KBM-7 (cell line): ENCODE results near the gene RAE1.

Experiments used
- DNase-seq: peaks from one replicate; pipeline ENCODE4 v3.0.0-alpha.2; 2015
- in situ Hi-C: fragments of 300-500 bp; cut with MboI; formaldehyde crosslinking; loops from 2 replicates; pipeline ENCODE4 v1.14.3; 2020; ENCODE audit warnings: low sequenced_read_pairs, low pct_unique_long_range_greater_than_20kb, mixed read lengths

RAE1 gene

DNA sequence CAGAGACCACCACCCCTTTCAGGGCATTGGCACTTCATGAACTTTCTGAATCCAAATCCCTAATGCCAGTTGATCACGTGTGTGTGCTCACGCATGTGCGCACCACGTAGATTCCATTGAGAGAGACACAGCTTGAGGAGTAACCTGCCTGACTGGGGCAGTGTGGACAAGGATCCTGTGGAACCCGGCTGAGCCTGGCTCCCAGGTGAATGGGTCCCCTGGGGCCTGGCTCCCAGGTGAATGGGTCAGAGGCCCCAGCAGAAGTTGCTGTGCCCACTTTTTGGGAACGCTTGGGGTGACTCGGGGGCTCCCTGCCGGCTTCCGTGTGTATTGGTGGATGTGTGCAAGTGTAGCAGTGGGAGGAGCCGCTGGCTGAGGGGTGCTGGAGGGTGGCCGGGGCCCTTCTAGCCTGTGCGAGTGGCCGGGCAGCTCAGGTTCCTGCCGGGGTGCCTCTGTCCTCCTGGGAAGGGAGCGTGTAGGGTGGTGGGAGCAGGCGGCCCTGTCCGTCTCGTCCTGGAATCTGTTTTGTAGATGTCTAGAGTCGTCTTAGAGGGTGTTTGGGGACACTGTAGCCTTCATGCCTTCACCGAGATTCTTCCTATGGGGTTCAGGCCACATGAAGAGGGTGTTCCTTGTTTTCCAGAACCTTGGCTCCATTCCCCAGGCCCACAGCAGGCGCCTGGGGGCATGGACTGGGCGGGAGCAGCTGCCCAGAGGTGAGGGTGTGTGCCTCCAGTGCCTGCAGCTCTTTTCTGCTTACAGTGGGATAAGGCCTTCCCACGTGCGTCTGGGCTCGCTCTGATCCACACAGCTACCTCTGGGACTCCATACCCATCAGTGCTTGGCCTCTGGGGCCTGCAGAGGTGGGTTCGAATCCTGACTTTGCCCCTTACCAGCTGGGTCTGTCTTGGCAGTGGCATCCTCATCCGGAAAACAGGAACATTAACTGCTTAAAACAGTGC, 43.3 kb downstream of the RAE1 start:
- DNase-seq = no peak
- in situ Hi-C loops = no loop called here

- in situ Hi-C loops = no loop called here
- no peak for DNase-seq
Measured at GRCh38 chr20:57395111-57395966, 44.3 kb downstream of the RAE1 start.

GRCh38 chr20:57396212-57396983, 45.3 kb downstream of the RAE1 start:
- DNase-seq = no peak
- in situ Hi-C loops = no loop called here

DNA sequence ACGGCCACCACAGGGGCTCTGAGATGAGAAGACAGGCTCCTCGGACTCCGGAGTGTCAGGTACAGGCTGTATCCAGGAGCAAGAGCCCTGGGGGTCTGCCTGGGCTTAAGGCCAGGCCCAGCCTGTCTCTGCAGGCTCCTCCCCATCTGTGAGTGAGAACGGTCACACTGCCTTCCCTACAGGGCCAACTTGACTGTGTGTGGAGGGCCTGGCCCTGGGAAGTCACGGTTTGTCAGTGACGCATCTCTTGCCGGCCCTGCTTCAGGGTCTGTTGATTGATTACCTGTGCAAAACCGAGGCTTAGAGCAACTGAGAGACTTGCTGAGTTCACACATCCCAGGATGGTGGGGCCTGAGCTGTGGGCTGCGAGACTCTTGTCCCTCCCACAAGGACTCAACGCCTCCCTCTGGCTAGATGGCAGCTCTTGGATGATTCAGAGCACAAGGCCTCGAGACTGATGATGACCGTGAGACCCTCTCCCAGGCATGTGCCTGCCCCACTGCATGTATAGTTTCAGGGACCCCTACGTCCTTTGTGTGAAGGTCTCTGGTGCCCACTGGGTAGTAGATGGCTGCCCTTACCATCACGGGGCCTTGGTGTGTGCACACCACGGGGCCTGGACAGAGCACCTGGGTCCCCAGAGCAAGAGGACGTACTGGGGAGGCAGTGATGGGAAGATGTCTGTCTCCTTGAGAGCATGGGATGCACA, 46.1 kb downstream of the RAE1 start:
- in situ Hi-C loops = no loop called here
- no peak for DNase-seq

DNA sequence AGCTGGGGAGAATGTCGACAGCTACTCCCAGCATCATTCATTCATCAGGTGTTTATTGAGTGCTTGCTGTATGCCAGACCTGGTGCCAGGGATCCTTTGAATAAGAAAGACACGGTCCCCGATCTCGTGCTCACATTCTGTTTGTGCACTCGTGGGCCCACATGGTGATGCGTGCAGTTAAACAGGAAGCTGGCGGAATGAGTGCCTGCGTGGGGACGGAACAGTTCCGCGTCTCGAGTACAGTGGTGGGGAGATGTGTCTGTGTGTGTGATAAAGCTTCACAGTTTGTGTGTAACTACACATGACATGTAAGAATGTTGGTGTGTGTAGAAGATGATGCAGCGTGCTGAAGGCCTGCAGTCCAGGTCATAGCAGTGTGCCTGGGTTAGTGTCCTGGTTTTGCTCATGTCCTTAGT, 46.6 kb downstream of the RAE1 start:
- peak; percentile 38 for DNase-seq
- in situ Hi-C loops = no loop called here

DNA sequence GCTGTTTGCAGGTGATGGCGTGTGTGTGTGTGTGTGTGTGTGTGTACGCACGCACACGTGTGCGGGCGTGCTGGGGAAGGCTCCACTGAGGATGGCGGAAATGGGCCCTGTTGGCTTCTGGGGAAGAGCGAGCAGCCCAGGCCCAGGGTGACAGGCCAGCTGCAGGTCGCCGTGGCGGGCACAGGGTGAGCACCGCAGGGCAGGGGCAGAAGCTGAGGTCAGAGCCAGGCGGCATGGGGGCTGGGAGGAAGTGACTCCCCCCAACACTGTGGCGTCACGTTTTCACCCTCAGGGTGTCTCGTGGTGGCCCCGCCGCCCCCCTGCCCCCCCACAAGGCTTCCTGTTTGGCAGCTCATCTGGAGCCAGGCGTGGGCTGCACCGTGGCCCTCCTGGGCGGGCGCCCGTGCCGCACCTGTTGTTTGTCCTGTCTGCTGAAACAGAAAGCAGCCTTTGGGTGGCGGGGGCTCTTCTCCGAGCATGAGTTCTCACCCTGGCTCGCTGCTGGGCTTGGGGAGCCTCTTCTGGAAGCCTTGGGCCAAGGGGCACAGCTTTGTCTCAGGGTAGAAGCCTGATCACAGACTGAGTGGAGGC, 47.3 kb downstream of the RAE1 start:
- in situ Hi-C loops = no loop called here
- DNase-seq = peak; percentile 81

GRCh38 chr20:57398901-57399535, 48.0 kb downstream of the RAE1 start:
- in situ Hi-C loops = no loop called here
- no peak for DNase-seq

- DNase-seq = no peak
Measured at GRCh38 chr20:57399587-57400155, 48.6 kb downstream of the RAE1 start.

DNA sequence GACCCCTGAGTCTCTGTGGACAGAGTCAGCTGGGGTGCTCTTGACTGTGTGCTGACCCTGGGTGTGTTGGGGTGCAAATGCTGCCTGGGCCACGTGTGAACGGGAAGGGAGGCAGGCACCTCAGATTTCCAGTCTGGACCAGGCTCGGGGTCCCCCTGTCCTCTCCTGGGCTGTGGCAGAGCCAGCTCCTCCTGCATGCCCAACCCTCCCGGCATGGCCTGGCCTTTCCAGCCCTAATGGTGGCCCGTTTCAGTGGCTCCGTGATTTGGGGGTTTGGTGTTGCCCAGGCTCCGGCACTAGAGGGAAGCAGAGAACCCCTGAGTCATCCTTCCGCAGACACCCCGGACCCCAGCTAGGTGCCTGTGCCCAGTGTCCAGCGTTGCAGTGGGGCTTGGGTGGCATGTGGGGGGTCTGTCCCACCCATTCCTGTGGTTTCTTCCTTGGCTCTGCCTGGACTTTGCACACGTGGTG, 49.2 kb downstream of the RAE1 start:
- no peak for DNase-seq
- in situ Hi-C loops = no loop called here

More at GRCh38 chr20:57399587-57400155, 48.6 kb downstream of the RAE1 start:
- in situ Hi-C loops = no loop called here

GRCh38 chr20:57400821-57401564, 49.9 kb downstream of the RAE1 start:
- in situ Hi-C loops = no loop called here
- DNase-seq = no peak

DNA sequence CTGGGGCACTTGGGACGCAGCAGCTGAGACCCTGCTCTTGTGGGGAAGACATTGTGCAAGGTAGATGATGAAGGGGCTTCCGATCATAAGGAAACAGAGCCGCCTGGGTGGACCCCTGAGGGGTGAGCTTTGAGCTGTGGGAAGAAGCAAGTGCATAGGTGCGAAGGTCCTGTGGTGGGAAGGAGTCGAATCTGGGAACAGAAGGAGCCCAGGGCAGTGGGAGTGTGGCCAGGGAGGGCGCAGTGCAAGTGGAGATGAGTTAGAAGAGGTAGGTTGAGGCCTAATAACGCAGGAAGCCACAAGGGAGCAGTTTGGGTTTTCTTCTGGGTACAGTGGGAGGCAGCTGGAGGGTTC, 50.5 kb downstream of the RAE1 start:
- no peak for DNase-seq
- in situ Hi-C loops = no loop called here

- in situ Hi-C loops = no loop called here
- no peak for DNase-seq
Measured at GRCh38 chr20:57402206-57403125, 51.4 kb downstream of the RAE1 start.

GRCh38 chr20:57403216-57403615, 52.2 kb downstream of the RAE1 start:
- in situ Hi-C loops = no loop called here

DNA sequence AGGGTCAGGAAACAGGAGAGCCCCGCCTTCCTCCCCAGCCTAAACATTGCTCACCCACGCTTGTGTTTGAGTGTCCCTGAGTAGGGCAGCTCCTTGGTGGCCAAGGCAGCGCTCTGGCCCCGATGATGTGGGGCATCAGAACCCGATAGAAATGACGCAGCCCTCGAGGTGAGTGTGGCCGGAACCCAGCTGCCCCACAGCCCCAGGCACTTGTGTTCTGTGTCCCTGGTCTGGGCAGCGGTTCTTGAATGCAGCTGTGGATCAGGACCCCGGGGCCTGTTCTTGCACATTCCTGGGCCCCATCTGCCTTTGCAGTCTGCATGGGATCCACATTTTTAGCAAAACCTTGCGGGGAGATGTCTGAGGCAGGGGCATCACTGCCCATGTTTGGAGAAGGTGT, 53.0 kb downstream of the RAE1 start:
- DNase-seq = no peak
- in situ Hi-C loops = no loop called here

More at GRCh38 chr20:57403216-57403615, 52.2 kb downstream of the RAE1 start:
- DNase-seq = no peak

- DNase-seq = no peak
- in situ Hi-C loops = no loop called here
Measured at GRCh38 chr20:57404419-57405072, 53.5 kb downstream of the RAE1 start.
